ENCODE data around the gene CCAR1.
"Not testable (repeated sequence)": the region's sequence is repeated elsewhere in the genome, so short reads cannot be mapped to it uniquely, and the experiment has no call there.

CCAR1 gene

GRCh38 chr10:68816796-68817412, 95.9 kb downstream of the CCAR1 start:
- no peak for TF ChIP-seq CTCF (IDR thresholded peaks at IDR 0.05; ENCODE audit: low read depth, low read length)
- H3K4me3 ChIP-seq (replicated peaks in 1 of 2; ENCODE audit: low read depth in 2 of 2, low read length in 2 of 2) = no peak overlapping the region
- DNase-seq (ENCODE audit: low read depth in 2 of 2) = no peak

- not testable (repeated sequence) for H3K4me3 ChIP-seq (replicated peaks in 1 of 2; ENCODE audit: low read depth in 2 of 2, low read length in 2 of 2)
Measured at GRCh38 chr10:68820359-68820758, 99.3 kb downstream of the CCAR1 start.

DNA sequence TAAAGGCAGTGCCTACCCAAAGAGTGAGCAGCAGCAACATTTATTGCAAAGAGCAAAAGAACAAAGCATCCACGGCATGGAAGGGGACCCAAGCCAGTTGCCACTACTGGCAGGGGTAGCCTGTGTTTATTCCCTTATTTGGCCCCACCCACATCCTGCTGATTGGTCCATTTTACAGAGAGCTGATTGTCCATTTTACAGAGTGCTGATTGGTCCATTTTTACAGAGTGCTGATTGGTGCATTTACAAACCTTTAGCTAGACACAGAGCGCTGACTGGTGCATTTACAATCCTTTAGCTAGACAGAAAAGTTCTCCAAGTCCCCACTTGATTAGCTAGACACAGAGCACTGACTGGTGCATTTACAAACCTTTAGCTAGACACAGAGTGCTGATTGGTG, 101.6 kb downstream of the CCAR1 start:
- not testable (repeated sequence) for DNase-seq (ENCODE audit: low read depth in 2 of 2); H3K4me3 ChIP-seq (replicated peaks in 1 of 2; ENCODE audit: low read depth in 2 of 2, low read length in 2 of 2)

More at GRCh38 chr10:68820359-68820758, 99.3 kb downstream of the CCAR1 start:
- not testable (repeated sequence) for DNase-seq (ENCODE audit: low read depth in 2 of 2)

DNA sequence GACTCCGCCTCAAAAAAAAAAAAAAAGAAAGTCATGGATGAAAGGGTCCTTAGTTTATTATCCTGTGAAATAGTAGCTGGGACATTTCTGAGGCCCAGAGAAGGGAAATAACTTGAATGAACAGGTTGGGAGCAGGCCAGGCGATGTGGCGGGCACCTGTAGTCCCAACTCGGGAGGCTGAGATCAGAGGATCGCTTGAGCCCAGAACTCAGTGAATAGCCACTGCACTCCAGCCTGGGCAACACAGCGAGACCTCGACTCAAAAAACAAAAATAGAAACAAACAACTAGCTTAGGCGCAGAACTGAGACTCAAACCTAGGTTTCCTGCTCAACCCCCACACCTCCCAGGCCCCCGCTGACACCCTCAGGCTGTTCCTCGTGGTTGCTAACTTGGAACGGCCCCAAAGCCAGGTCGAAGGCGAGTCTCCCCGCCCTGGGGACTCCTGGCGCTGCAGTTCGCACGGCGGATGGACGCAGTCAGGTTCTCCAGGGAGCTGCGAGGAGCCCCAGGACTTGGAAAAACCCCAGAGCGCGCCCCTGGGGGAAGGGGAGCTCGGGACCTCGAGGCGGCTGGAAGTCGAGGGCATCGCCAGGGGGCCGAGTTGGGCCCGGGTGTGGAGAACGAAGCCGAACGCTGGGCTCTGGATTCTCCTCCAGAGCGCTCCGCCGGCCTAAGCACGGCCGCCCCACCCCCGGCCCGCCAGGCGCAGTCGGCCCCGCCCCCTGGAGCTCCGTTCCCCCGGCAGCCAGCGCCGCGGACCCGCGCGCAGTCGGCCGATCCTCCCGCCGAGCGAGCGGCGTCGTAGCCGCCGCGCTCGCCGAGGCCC, 105.9 kb downstream of the CCAR1 start, which contains the start of gene STOX1:
STOX1 (plus strand) TSS at position 768 of the 828 bp plus-strand sequence. CDS start 93 bp downstream, outside the sequence.
- H3K4me3 ChIP-seq (replicated peaks in 1 of 2; ENCODE audit: low read depth in 2 of 2, low read length in 2 of 2) = peak within 1 kb of the TSS; percentile 56 to 57
- DNase-seq (ENCODE audit: low read depth in 2 of 2) = peak; percentile 51 to 62
- no peak for TF ChIP-seq CTCF (IDR thresholded peaks at IDR 0.05; ENCODE audit: low read depth, low read length)

DNA sequence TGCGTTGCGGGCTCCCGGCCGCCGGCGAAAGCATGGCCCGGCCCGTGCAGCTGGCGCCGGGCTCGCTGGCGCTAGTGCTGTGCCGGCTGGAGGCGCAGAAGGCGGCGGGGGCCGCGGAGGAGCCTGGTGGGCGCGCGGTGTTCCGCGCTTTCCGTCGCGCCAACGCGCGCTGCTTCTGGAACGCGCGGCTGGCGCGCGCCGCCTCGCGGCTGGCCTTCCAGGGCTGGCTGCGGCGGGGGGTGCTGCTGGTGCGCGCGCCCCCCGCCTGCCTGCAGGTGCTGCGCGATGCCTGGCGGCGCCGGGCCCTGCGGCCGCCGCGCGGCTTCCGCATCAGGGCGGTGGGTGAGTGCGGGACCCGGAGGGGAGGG, 106.5 kb downstream of the CCAR1 start:
- H3K4me3 ChIP-seq (replicated peaks in 1 of 2; ENCODE audit: low read depth in 2 of 2, low read length in 2 of 2) = peak overlapping the region in 1 of 2 donors; percentile 56
- not testable (repeated sequence) for DNase-seq (ENCODE audit: low read depth in 2 of 2)

DNA sequence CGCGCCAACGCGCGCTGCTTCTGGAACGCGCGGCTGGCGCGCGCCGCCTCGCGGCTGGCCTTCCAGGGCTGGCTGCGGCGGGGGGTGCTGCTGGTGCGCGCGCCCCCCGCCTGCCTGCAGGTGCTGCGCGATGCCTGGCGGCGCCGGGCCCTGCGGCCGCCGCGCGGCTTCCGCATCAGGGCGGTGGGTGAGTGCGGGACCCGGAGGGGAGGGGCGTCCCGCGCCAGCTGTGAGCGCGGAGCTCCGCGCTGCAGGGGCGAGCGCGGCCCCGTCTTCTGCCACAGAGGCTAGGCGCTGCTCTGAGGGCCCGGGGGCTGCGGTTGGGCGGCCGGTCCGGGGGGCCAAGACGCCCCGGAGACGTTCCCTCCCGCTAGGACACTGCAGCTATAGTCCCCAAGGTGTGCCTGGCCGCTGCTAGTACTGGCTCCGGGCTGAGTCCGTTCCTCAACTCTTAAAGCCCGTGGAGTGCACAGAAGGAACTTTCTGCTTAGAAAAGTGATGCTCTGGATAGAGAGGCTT, 107.1 kb downstream of the CCAR1 start:
- H3K4me3 ChIP-seq (replicated peaks in 1 of 2; ENCODE audit: low read depth in 2 of 2, low read length in 2 of 2) = peak overlapping the region; percentile 19 to 32
- DNase-seq (ENCODE audit: low read depth in 2 of 2) = peak; percentile 0 to 10

DNA sequence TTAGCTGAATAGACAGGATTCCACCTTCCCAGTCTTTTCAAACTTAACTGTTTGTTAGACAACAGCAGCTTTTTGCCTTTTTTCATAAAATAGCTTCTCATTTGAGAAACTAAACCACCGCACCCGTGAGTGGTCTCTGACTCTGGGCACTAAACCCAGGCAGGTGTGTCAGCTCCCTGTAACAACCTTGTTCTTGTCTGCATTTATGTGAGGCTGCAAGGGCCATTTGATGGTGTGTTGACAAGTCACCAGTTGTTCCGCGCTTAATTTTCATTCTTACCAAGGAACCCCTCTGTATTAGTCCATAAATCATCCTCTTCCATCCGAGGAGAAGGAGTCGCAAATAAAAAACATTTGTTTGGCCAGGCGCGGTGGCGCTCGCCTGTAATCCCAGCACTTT, 107.8 kb downstream of the CCAR1 start:
- no peak overlapping the region for H3K4me3 ChIP-seq (replicated peaks in 1 of 2; ENCODE audit: low read depth in 2 of 2, low read length in 2 of 2)
- no peak for TF ChIP-seq CTCF (IDR thresholded peaks at IDR 0.05; ENCODE audit: low read depth, low read length)
- DNase-seq (ENCODE audit: low read depth in 2 of 2) = no peak

GRCh38 chr10:68829521-68829920, 108.5 kb downstream of the CCAR1 start:
- no peak for TF ChIP-seq CTCF (IDR thresholded peaks at IDR 0.05; ENCODE audit: low read depth, low read length)
- H3K4me3 ChIP-seq (replicated peaks in 1 of 2; ENCODE audit: low read depth in 2 of 2, low read length in 2 of 2) = no peak overlapping the region
- no peak for DNase-seq (ENCODE audit: low read depth in 2 of 2)

- no peak overlapping the region for H3K4me3 ChIP-seq (replicated peaks in 1 of 2; ENCODE audit: low read depth in 2 of 2, low read length in 2 of 2)
- TF ChIP-seq CTCF (IDR thresholded peaks at IDR 0.05; ENCODE audit: low read depth, low read length) = no peak
- DNase-seq (ENCODE audit: low read depth in 2 of 2) = no peak
Measured at GRCh38 chr10:68829952-68830351, 108.9 kb downstream of the CCAR1 start.

All from cardiac fibroblast (primary cell).